Inferior parietal cortex (tissue), 1 donor: ENCODE results near the gene CTAG1B.
"Not testable (repeated sequence)": the region's sequence is repeated elsewhere in the genome, so short reads cannot be mapped to it uniquely, and the experiment has no call there.

Source experiments
- DNase-seq: peaks from one replicate; pipeline ENCODE4 v3.0.0-alpha.2; 2016; ENCODE audit errors: extremely low spot score

CTAG1B gene

GRCh38 chrX:154619182-154619581 is at the start of gene CTAG1B:
CTAG1B (minus strand) TSS chrX:154619282; CDS start chrX:154619218, 64 bp downstream.
- not testable (repeated sequence) for DNase-seq

- DNase-seq = no peak
Observed at GRCh38 chrX:154661899-154662298, 42.8 kb upstream of the CTAG1B start.

- no peak for DNase-seq
Observed at GRCh38 chrX:154661170-154661569, 42.1 kb upstream of the CTAG1B start.

- DNase-seq = no peak
Observed at GRCh38 chrX:154660541-154660940, 41.5 kb upstream of the CTAG1B start.

GRCh38 chrX:154658957-154659356 is 39.9 kb upstream of the CTAG1B start:
- DNase-seq = no peak

GRCh38 chrX:154658187-154658586 is 39.1 kb upstream of the CTAG1B start:
- no peak for DNase-seq

GRCh38 chrX:154657226-154657805 is 38.2 kb upstream of the CTAG1B start:
- DNase-seq = no peak

- no peak for DNase-seq
Observed at GRCh38 chrX:154655786-154656185, 36.7 kb upstream of the CTAG1B start.

GRCh38 chrX:154655346-154655745 is 36.3 kb upstream of the CTAG1B start:
- DNase-seq = no peak

GRCh38 chrX:154654925-154655324 is 35.8 kb upstream of the CTAG1B start:
- DNase-seq = no peak

GRCh38 chrX:154654372-154654771 is 35.3 kb upstream of the CTAG1B start:
- no peak for DNase-seq

GRCh38 chrX:154653413-154653812 is 34.3 kb upstream of the CTAG1B start, which contains the start of gene CTAG2:
CTAG2 (minus strand) TSS chrX:154653579; CDS start chrX:154653515, 64 bp downstream.
- DNase-seq = not testable (repeated sequence)

GRCh38 chrX:154653048-154653401 is 33.9 kb upstream of the CTAG1B start:
- DNase-seq = no peak

GRCh38 chrX:154652311-154653047 is 33.4 kb upstream of the CTAG1B start:
- no peak for DNase-seq

GRCh38 chrX:154650221-154650510 is 31.1 kb upstream of the CTAG1B start:
- DNase-seq = peak; percentile 1

- no peak for DNase-seq
Observed at GRCh38 chrX:154649503-154650220, 30.6 kb upstream of the CTAG1B start.

GRCh38 chrX:154648931-154649330 is 29.8 kb upstream of the CTAG1B start:
- DNase-seq = no peak

GRCh38 chrX:154645745-154646378 is 26.8 kb upstream of the CTAG1B start:
- DNase-seq = not testable (repeated sequence)

GRCh38 chrX:154643708-154644107 is 24.6 kb upstream of the CTAG1B start:
- not testable (repeated sequence) for DNase-seq

- not testable (repeated sequence) for DNase-seq
Observed at GRCh38 chrX:154641740-154642139, 22.7 kb upstream of the CTAG1B start.

- DNase-seq = not testable (repeated sequence)
Observed at GRCh38 chrX:154633661-154634060, 14.6 kb upstream of the CTAG1B start.

GRCh38 chrX:154630949-154631348 is 11.9 kb upstream of the CTAG1B start:
- not testable (repeated sequence) for DNase-seq
